GM13976 (cell line): ENCODE measurements around the gene MYO1G.

Experiments
- DNase-seq: peaks from one replicate; pipeline ENCODE4 v3.0.0; 2012; ENCODE audit warnings: low spot score
- in situ Hi-C: fragments of 300-500 bp; cut with MboI; formaldehyde crosslinking; loops from one replicate; pipeline ENCODE4 v1.12.0; 2022; ENCODE audit warnings: low sequenced_read_pairs, mixed read lengths, inconsistent platforms; ENCODE audit not compliant: unreplicated experiment
- TF ChIP-seq, protein P1 (sequence below): IDR thresholded peaks from 2 replicates; pipeline ENCODE4 v1.5.1; 2012; ENCODE audit warnings: borderline replicate concordance, mild to moderate bottlenecking; ENCODE audit not compliant: insufficient read depth; ENCODE audit errors: extremely low read depth, missing control alignments, control extremely low read depth

The MYO1G gene

DNA sequence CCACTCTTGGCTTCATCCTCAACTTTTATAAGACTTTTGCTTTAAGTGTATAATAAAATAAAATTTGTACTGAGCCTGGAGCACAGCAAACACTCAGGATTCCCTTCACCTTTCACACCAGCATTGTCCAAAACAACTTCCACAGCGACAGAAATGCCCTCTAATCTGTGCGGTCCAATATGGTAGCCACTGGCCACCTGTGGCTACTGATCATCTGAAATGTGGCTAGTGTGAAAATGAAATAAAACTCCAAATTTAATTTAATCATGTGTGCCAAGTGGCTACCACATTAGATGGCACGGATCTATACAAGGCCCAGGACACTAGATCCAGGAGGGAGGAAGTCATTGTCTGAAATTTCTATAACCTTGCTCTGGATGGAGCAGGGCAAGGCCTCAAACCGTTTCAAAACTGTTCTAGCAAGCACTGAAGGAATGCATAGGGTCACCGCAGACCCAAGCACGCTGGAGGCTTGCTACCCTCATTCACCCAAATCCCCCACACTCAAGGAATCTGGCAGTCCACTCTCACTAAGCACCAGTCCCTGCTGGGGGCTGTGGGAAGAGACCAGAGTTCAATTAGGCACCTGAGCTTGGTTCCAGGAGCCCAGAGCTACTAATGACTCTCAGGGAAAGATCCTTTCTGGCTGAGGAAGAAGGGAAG lies 6.3 kb upstream of the MYO1G start:
- TF ChIP-seq, protein P1, sequence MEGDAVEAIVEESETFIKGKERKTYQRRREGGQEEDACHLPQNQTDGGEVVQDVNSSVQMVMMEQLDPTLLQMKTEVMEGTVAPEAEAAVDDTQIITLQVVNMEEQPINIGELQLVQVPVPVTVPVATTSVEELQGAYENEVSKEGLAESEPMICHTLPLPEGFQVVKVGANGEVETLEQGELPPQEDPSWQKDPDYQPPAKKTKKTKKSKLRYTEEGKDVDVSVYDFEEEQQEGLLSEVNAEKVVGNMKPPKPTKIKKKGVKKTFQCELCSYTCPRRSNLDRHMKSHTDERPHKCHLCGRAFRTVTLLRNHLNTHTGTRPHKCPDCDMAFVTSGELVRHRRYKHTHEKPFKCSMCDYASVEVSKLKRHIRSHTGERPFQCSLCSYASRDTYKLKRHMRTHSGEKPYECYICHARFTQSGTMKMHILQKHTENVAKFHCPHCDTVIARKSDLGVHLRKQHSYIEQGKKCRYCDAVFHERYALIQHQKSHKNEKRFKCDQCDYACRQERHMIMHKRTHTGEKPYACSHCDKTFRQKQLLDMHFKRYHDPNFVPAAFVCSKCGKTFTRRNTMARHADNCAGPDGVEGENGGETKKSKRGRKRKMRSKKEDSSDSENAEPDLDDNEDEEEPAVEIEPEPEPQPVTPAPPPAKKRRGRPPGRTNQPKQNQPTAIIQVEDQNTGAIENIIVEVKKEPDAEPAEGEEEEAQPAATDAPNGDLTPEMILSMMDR, result no peak
- no peak for DNase-seq
- in situ Hi-C loops, result no loop called here

DNA sequence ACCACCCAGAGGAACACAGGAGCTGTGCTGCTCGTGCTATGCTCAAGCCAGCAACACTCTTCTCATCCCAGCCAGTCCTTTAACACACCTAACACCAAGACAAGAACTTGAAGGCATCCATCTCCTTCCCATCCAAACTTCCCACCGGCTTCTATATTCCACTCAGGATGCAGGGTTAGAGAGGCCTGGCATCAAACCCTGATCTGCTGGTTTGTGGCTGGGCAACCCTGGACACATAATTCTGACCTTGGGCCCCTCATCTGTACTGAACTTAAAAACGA lies 5.6 kb upstream of the MYO1G start:
- TF ChIP-seq, protein P1, result no peak
- DNase-seq, result no peak
- in situ Hi-C loops, result no loop called here

DNA sequence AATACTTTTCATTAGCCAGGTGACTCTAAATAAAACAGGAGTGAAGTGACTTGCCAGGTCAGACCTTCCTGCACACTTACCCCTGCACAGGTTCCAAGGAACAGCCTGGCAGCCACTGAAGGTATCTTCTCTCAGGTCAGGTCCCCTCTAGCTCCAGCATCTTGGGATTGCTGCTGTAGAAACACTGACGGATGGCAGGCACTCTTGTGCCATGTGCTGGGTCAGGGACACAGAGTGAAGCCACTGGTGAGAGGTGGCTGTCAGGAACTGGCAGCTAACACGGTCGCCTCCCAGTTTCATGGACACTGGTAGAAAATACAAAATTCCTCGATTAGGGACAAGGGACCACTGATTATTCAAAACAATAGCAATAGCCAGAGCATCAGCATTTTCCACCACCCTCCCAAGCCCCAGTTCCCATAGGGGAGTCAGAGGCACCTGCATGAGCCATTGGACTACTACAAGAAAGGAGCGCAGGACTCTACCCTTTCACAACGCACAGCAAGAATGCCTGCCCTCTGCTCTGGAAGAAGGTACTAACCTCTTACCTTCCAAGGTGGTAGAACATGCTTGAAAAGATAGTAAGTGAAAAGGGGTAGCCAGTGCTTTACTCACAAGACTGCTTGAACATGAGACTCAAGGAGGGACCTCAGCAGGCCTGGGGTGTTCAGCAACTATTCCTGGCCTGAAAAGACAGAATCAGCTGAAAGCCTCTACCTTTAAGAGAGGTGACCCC lies 5.1 kb upstream of the MYO1G start:
- no peak for DNase-seq
- in situ Hi-C loops, result no loop called here
- TF ChIP-seq, protein P1, result no peak

DNA sequence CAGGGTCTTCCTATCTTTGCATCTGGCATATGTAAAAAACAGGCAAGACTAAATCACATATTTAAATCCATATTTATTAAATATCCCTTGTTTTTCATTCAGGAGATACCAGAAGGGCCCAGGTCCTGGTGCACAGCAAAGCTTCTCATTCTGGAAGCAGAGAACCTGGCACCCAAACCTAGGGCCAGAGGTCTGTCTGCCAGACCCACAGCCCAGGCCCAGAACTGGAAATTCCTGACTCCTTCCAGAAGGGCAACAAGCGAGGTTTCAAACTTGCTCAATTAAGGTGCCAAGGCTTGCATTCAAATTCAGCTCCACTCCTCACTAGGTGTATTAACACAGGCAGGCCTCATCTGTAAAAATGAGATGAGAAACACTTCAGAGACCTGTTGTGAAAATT lies 4.2 kb upstream of the MYO1G start:
- TF ChIP-seq, protein P1, result no peak
- in situ Hi-C loops, result no loop called here

DNA sequence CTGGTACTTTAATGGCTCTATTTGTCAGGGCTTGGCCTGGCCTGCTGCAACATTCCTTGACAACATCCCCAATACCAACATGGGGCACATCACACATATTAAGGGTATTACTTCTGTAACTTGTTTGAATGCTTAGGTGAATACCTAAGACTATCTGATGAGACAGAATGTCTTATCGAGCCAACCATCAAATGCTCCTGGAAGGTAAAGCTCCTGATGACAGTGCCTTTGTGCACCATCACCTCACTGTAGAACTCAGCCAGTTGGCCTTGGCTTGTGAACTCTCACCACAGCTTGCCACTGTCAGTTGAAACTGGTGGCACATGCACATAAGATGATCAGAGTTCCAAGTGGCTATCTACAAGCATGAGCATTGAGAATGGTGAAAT lies 3.7 kb upstream of the MYO1G start:
- in situ Hi-C loops, result no loop called here
- DNase-seq, result no peak
- TF ChIP-seq, protein P1, result no peak

More for the DNA sequence above, 4.2 kb upstream of the MYO1G start:
- DNase-seq, result no peak

DNA sequence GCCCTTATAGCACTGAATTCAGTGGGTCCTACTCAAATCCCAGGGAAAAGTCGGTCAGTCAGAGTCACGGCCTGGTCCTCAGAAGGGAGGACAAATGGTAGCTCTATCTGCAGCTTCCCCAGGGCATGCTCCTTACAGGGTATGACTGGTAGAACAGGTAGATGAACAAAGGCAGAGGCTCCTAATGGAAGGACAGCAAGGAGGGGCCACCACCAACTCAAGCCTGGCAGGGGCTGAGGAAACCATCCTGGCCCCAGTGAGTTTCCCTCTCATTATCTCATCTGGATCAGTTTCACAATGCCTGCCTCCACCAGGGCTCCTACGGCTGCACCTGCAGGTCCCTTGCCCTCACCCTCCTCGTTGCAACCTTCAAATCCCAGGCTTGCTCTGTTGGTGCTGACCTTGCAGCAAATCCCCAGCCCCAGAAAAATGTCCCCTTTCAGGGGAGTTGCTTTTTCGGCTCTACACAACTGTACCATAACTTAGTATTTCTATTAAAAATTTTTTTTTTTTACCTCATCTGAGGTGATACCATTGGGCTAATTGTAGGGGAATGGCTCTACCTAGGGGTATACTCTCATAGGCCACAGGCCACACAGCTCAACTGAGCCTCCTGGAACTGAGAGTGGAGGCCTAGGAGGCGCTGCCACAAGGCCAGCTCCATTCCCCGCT lies 2.4 kb upstream of the MYO1G start:
- DNase-seq, result no peak
- TF ChIP-seq, protein P1, result no peak
- in situ Hi-C loops, result no loop called here
